Calu3 (cell line): Measurements from ENCODE around the gene TSEN54. TPM values are rescaled to one million over a fixed set of nuclear protein-coding genes. Genes with fewer than 3 reads are reported as not detected.

Experiments used
- BruUV-seq: library from RNA; stranded (reverse); fragments of 400-500 nt; replicated peaks from 2 replicates; lab custom pipeline; 2021; lab: Mats Ljungman, UMichigan
- CTCF ChIA-PET: fragments of 300-600 bp; sonication (Branson Sonifier 250); formaldehyde crosslinking; loops from one replicate; lab custom pipeline; 2022; ENCODE audit warnings: antibody characterized with exemption; lab: Charles Lee
- DNase-seq: peaks from one replicate; pipeline ENCODE4 v3.0.0; 2022
- H3K27ac Mint-ChIP-seq: one replicate; pipeline ENCODE4 v1.8.0; 2022; ENCODE audit warnings: mixed read lengths; ENCODE audit not compliant: unreplicated experiment
- H3K27me3 Mint-ChIP-seq: one replicate; pipeline ENCODE4 v1.8.0; 2022; ENCODE audit warnings: mixed read lengths; ENCODE audit not compliant: unreplicated experiment
- H3K36me3 Mint-ChIP-seq: one replicate; pipeline ENCODE4 v1.8.0; 2022; ENCODE audit warnings: mild to moderate bottlenecking, moderate library complexity, mixed read lengths; ENCODE audit not compliant: insufficient read depth, unreplicated experiment
- H3K4me1 Mint-ChIP-seq: one replicate; pipeline ENCODE4 v1.8.0; 2022; ENCODE audit warnings: mild to moderate bottlenecking, low read depth, mixed read lengths; ENCODE audit not compliant: unreplicated experiment
- H3K4me3 Mint-ChIP-seq: one replicate; pipeline ENCODE4 v1.8.0; 2022; ENCODE audit warnings: mild to moderate bottlenecking, low read depth, moderate library complexity, mixed read lengths; ENCODE audit not compliant: unreplicated experiment
- H3K9me3 Mint-ChIP-seq: one replicate; pipeline ENCODE4 v1.8.0; 2022; ENCODE audit warnings: low read depth, mixed read lengths; ENCODE audit not compliant: unreplicated experiment
- intact Hi-C: fragments of 100-400 bp; cut with micrococcal nuclease; formaldehyde crosslinking; loops from one replicate; pipeline ENCODE4 v1.10.0; 2022; ENCODE audit not compliant: unreplicated experiment
- total RNA-seq: library from RNA; stranded (reverse); gene quantifications from 2 replicates; pipeline ENCODE4 v1.2.3, GENCODE V29; 2022
- TF ChIP-seq, protein P1 (sequence below): fragments of 200-600 bp; IDR thresholded peaks from one replicate; pipeline ENCODE4 v1.8.0; 2022; ENCODE audit warnings: antibody characterized with exemption; ENCODE audit not compliant: unreplicated experiment

The TSEN54 gene
- total RNA-seq, 1 experiment from 2014 or later, result 55.4 TPM

DNA sequence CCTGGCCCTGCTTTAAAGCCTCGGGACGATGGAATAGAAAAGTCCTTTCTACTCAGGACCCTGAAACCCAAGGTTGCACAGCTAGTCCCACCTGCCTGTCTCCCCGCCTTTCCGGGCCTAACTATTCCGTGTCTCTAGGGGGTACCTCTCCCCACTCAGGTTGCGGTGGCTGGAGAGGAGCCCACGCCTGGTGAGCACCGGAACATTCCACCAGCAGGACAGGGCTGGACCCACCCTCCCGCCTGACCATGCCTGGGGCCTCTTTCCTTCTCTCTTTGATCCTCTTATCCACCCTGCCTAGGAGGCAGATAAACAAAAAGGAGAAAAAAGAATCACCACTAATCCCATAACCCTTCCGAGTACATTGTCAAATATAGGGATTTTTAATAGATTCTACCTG is 20.0 kb downstream of the TSEN54 start:
- DNase-seq, result no peak
- no peaks in the 10 kb centered on the region for H3K27me3 Mint-ChIP-seq
- no peaks in the 10 kb centered on the region for H3K9me3 Mint-ChIP-seq
- intact Hi-C loops, result no loop called here
- H3K27ac Mint-ChIP-seq, result no peak overlapping the region
- TF ChIP-seq, protein P1, sequence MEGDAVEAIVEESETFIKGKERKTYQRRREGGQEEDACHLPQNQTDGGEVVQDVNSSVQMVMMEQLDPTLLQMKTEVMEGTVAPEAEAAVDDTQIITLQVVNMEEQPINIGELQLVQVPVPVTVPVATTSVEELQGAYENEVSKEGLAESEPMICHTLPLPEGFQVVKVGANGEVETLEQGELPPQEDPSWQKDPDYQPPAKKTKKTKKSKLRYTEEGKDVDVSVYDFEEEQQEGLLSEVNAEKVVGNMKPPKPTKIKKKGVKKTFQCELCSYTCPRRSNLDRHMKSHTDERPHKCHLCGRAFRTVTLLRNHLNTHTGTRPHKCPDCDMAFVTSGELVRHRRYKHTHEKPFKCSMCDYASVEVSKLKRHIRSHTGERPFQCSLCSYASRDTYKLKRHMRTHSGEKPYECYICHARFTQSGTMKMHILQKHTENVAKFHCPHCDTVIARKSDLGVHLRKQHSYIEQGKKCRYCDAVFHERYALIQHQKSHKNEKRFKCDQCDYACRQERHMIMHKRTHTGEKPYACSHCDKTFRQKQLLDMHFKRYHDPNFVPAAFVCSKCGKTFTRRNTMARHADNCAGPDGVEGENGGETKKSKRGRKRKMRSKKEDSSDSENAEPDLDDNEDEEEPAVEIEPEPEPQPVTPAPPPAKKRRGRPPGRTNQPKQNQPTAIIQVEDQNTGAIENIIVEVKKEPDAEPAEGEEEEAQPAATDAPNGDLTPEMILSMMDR, result no peak
- H3K4me1 Mint-ChIP-seq, result peaks cover 51% of the 10 kb centered on the region
- H3K36me3 Mint-ChIP-seq, result peaks cover 67% of the 10 kb centered on the region
- CTCF ChIA-PET, result no interaction called here
- no peak overlapping the region for H3K4me3 Mint-ChIP-seq
- no TSS peak for BruUV-seq

DNA sequence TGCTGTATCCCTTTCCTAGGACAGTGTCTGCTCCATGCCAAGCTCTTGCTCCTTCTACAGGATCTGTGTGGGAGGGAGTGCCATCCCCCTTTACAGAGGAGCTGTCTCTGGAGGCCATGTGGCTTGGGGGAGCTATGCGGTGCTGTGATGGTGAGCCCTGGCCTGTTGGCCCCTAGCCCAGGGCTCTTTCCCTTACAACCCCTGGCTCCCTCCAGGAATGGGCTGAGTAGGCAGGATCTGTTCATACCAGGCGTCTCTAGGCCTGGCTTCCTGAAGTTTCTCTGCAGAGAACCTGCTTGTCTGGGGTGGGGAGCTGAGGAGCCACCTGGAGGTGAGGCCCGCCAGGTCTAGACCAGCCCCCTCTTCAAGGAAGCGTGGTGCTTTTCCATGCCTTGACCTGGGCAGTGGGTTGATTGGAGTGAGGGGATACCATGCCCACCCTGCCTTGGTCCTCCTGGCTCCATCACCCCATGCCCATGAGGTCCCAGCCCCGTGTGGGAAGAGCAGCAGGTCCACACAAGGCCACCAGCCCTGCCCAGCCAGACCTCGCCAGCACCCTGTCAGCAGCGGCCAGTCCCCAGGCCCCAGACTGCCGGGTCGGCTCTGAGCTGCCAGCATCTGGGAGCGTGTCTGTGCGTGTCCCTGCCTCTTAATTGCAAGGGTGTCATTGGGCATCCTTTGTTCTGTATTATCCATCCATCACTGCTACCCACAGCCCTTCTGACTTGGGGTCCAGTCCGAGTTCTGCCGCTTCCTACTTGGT is 23.8 kb downstream of the TSEN54 start:
- Mint-ChIP-seq H3K27ac (no peak overlapping the region), H3K4me3 (no peak overlapping the region), H3K9me3 (no peaks in the 10 kb centered on the region), H3K4me1 (peaks cover 47% of the 10 kb centered on the region), H3K27me3 (no peaks in the 10 kb centered on the region), H3K36me3 (peaks cover 66% of the 10 kb centered on the region)
- BruUV-seq, result no TSS peak
- DNase-seq, result no peak
- TF ChIP-seq, protein P1, result no peak
- intact Hi-C loops, result no loop called here
- CTCF ChIA-PET, result interaction anchor here (0.7 to 1.4 kb wide), 2 partner anchors 14 to 107 kb away, joined by 4 to 6 read pairs; no protein-coding TSS in a partner anchor

DNA sequence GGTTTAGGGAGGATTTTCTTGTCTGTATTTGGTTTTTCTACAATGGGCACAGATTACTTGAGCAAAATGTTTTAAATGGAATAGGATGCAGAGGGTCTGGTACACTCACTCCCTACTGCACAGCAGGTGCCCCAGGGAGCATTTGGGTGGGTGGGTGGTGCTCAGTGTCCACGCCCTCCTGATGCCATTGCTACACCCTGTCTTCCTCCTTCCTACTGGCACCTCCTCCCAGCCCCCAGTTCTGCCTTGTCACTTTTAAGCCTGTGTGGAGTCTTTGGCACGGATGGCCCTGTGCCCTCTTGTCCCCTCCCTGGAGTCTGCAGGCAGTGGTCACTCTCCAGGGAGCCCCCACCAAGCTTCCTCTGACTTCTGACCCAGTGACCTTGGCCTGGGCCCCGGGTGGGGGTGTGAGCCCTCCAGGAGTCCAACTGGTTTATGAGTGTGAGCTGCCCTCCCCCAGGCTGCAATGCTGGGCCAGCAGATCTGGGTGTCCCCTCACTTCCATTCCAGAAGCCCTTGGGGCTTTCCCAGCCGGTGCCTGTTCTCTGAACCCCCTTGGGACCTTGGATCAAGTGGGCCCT is 24.7 kb downstream of the TSEN54 start:
- DNase-seq, result no peak
- peaks cover 63% of the 10 kb centered on the region for H3K36me3 Mint-ChIP-seq
- intact Hi-C loops, result no loop called here
- no peaks in the 10 kb centered on the region for H3K9me3 Mint-ChIP-seq
- BruUV-seq, result no TSS peak
- no peak overlapping the region for H3K27ac Mint-ChIP-seq
- H3K4me1 Mint-ChIP-seq, result peaks cover 46% of the 10 kb centered on the region
- CTCF ChIA-PET, result no interaction called here
- TF ChIP-seq, protein P1, result no peak
- H3K4me3 Mint-ChIP-seq, result no peak overlapping the region
- H3K27me3 Mint-ChIP-seq, result no peaks in the 10 kb centered on the region

DNA sequence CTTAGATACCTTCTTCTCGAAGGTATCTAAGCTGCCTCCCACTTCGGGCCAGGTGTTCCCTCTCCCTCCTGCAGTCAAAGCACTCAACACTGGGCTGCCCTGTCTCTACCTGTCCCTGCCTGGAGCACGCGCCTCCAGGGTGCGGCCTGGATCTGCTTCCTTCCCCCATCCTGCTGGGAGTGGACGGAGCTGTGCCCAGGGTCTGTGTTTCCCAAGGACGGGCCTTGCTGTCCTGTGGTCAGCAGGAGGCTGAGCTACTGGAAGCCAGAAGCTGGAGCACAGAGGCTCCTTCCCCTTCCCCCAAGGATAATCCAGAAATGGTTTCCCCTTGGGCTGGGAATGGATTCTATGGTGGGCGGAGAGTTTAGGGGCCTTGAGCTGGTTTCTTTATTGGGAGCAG is 25.9 kb downstream of the TSEN54 start:
- no peak for DNase-seq
- H3K4me1 Mint-ChIP-seq, result peaks cover 52% of the 10 kb centered on the region
- no peaks in the 10 kb centered on the region for H3K9me3 Mint-ChIP-seq
- no TSS peak for BruUV-seq
- no peaks in the 10 kb centered on the region for H3K27me3 Mint-ChIP-seq
- TF ChIP-seq, protein P1, result no peak
- intact Hi-C loops, result no loop called here
- peaks cover 65% of the 10 kb centered on the region for H3K36me3 Mint-ChIP-seq
- peak overlapping the region; percentile 35 for H3K4me3 Mint-ChIP-seq
- CTCF ChIA-PET, result interaction anchor here (0.8 to 1.4 kb wide), 3 partner anchors 16 to 59 kb away, joined by 3 to 8 read pairs (median 4); no protein-coding TSS in a partner anchor
- H3K27ac Mint-ChIP-seq, result peak overlapping the region; percentile 45
